HepG2 (cell line): Measurements from ENCODE around the gene SRP14. TPM values are rescaled to one million over a fixed set of nuclear protein-coding genes. Genes with fewer than 3 reads are reported as not detected.

Experiments used
- GZF1 ChIP-seq: sonication (generic); formaldehyde crosslinking; IDR thresholded peaks from 2 replicates; pipeline ENCODE4 v1.5.1; 2020; ENCODE audit warnings: mild to moderate bottlenecking, missing genetic modification reagents
- HNF4A ChIP-seq: sonication (generic); formaldehyde crosslinking; IDR thresholded peaks from 2 replicates; pipeline ENCODE4 v1.4.0; 2020; ENCODE audit warnings: missing genetic modification reagents
- IKZF1 ChIP-seq: fragments of 450-650 bp; IDR thresholded peaks from 2 replicates; pipeline ENCODE4 v1.7.1; 2016
- IKZF4 ChIP-seq: sonication (generic); formaldehyde crosslinking; IDR thresholded peaks from 2 replicates; pipeline ENCODE4 v1.5.1; 2020; ENCODE audit warnings: borderline replicate concordance, mild to moderate bottlenecking, low read depth, missing genetic modification reagents; ENCODE audit errors: not compliant biosample characterization
- JUND ChIP-seq: sonication (generic); formaldehyde crosslinking; IDR thresholded peaks from 2 replicates; pipeline ENCODE4 v1.8.0; 2022; ENCODE audit warnings: mild to moderate bottlenecking, missing genetic modification reagents
- MATR3 ChIP-seq: sonication (generic); formaldehyde crosslinking; IDR thresholded peaks from 2 replicates; pipeline ENCODE4 v1.4.0; 2020; ENCODE audit warnings: missing genetic modification reagents
- MBD4 ChIP-seq: IDR thresholded peaks from 2 replicates; pipeline ENCODE4 v1.6.1; 2012; ENCODE audit warnings: low read length, inconsistent platforms, borderline replicate concordance
- NCOA2 ChIP-seq: sonication (generic); formaldehyde crosslinking; IDR thresholded peaks from 2 replicates; pipeline ENCODE4 v1.8.0; 2022; ENCODE audit warnings: inconsistent platforms
- POLR2AphosphoS2 ChIP-seq: IDR thresholded peaks from 2 replicates; pipeline ENCODE4 v1.6.1; 2011; ENCODE audit warnings: low read depth, low read length, improper control_type of control experiment
- PRDM4 ChIP-seq: sonication (generic); formaldehyde crosslinking; IDR thresholded peaks from 2 replicates; pipeline ENCODE4 v1.9.0; 2021; ENCODE audit warnings: missing genetic modification reagents, borderline replicate concordance
- REXO4 ChIP-seq: sonication (generic); formaldehyde crosslinking; IDR thresholded peaks from 2 replicates; pipeline ENCODE4 v1.8.0; 2022; ENCODE audit warnings: missing genetic modification reagents, mild to moderate bottlenecking, borderline replicate concordance
- TEAD3 ChIP-seq: optimal IDR thresholded peaks from 2 replicates; pipeline ENCODE3; 2016; ENCODE audit warnings: borderline replicate concordance
- TOPORS ChIP-seq: sonication (generic); formaldehyde crosslinking; IDR thresholded peaks from 2 replicates; pipeline ENCODE4 v1.8.0; 2023; ENCODE audit warnings: mild to moderate bottlenecking, missing genetic modification reagents
- ZBTB20 ChIP-seq: sonication (generic); formaldehyde crosslinking; IDR thresholded peaks from 2 replicates; pipeline ENCODE4 v1.8.1; 2023; ENCODE audit warnings: missing genetic modification reagents, low read depth, mild to moderate bottlenecking, borderline replicate concordance
- ZNF138 ChIP-seq: sonication (generic); formaldehyde crosslinking; IDR thresholded peaks from 2 replicates; pipeline ENCODE4 v1.5.0; 2020; ENCODE audit warnings: mild to moderate bottlenecking, low read depth, missing genetic modification reagents
- ZNF362 ChIP-seq: sonication (generic); formaldehyde crosslinking; IDR thresholded peaks from 2 replicates; pipeline ENCODE4 v1.4.0; 2020; ENCODE audit warnings: missing genetic modification reagents, mild to moderate bottlenecking, borderline replicate concordance
- ZNF383 ChIP-seq: sonication (generic); formaldehyde crosslinking; IDR thresholded peaks from 2 replicates; pipeline ENCODE4 v1.4.0; 2020; ENCODE audit warnings: missing genetic modification reagents, mild to moderate bottlenecking, borderline replicate concordance
- ZNF430 ChIP-seq: sonication (generic); formaldehyde crosslinking; IDR thresholded peaks from 2 replicates; pipeline ENCODE4 v1.9.0; 2021; ENCODE audit warnings: mild to moderate bottlenecking, missing genetic modification reagents
- ZNF44 ChIP-seq: sonication (generic); formaldehyde crosslinking; IDR thresholded peaks from 2 replicates; pipeline ENCODE4 v1.5.1; 2020; ENCODE audit warnings: mild to moderate bottlenecking, missing genetic modification reagents
- ZNF484 ChIP-seq: sonication (generic); formaldehyde crosslinking; IDR thresholded peaks from 2 replicates; pipeline ENCODE4 v1.5.1; 2020; ENCODE audit warnings: mild to moderate bottlenecking, low read depth, missing genetic modification reagents, borderline replicate concordance
- ZNF556 ChIP-seq: sonication (generic); formaldehyde crosslinking; IDR thresholded peaks from 2 replicates; pipeline ENCODE4 v1.4.0; 2020; ENCODE audit warnings: mild to moderate bottlenecking, missing genetic modification reagents, borderline replicate concordance
- ZNF75D ChIP-seq: sonication (generic); formaldehyde crosslinking; IDR thresholded peaks from 2 replicates; pipeline ENCODE4 v1.8.1; 2023; ENCODE audit warnings: missing genetic modification reagents, mild to moderate bottlenecking, borderline replicate concordance
- ZZZ3 ChIP-seq: sonication (generic); formaldehyde crosslinking; IDR thresholded peaks from 2 replicates; pipeline ENCODE4 v1.4.0; 2020; ENCODE audit warnings: missing genetic modification reagents, mild to moderate bottlenecking, borderline replicate concordance
- polyA plus RNA-seq, 8 experiments: library from polyadenylated mRNA; depleted of rRNA in 3 of 8; stranded (reverse) in 7 of 8; unstranded in 1 of 8; fragments of >200 nt; fragmentation: Illumina TruSeq in 4 of 8; extraction: Trizol in 4 of 8; gene quantifications; 2 replicates each; pipeline versions ENCODE4 v1.2.1 to v1.2.3, GENCODE V29; 2011 to 2016; ENCODE audit warnings: low read depth in 4 of 8, missing spikeins in 1 of 8, mixed read lengths in 1 of 8; ENCODE audit not compliant: insufficient read depth in 1 of 8
- total RNA-seq, 5 experiments: library from RNA; depleted of rRNA; stranded (reverse); fragments of >200 nt; fragmentation: Illumina TruSeq; extraction: Trizol; gene quantifications; 2 replicates each; pipeline ENCODE4 v1.2.3, GENCODE V29; 2016; ENCODE audit warnings: low read depth in 1 of 5
- TF ChIP-seq, protein P1 (sequence below): sonication (generic); formaldehyde crosslinking; IDR thresholded peaks from 2 replicates; pipeline ENCODE4 v1.4.0; 2020; ENCODE audit warnings: mild to moderate bottlenecking, missing genetic modification reagents

The SRP14 gene
- total and polyA plus RNA-seq, 2 of the 13 experiments (the other 11 are each of a cell fraction or from before 2014, with no cell fraction given), result 208 to 356 TPM

GRCh38 chr15:40038638-40039543, at the start of gene SRP14 (continued):
- TF ChIP-seq ZNF362 (CRISPR knock-in tag), result no peak
- TF ChIP-seq IKZF4, result no peak
- 0 out of 2 replicates have a peak, but pooled peaks have one; percentile 58 for TF ChIP-seq GZF1 (CRISPR knock-in tag)
- no peak for TF ChIP-seq POLR2AphosphoS2
- no peak for TF ChIP-seq HNF4A (CRISPR knock-in tag)
- TF ChIP-seq, protein P1, sequence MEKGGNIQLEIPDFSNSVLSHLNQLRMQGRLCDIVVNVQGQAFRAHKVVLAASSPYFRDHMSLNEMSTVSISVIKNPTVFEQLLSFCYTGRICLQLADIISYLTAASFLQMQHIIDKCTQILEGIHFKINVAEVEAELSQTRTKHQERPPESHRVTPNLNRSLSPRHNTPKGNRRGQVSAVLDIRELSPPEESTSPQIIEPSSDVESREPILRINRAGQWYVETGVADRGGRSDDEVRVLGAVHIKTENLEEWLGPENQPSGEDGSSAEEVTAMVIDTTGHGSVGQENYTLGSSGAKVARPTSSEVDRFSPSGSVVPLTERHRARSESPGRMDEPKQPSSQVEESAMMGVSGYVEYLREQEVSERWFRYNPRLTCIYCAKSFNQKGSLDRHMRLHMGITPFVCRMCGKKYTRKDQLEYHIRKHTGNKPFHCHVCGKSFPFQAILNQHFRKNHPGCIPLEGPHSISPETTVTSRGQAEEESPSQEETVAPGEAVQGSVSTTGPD (CRISPR knock-in tag), result no peak
- TF ChIP-seq TOPORS (CRISPR knock-in tag), result peak; percentile 78; the same call in 1 of the 2 replicates
- no peak for TF ChIP-seq MBD4
- TF ChIP-seq PRDM4 (CRISPR knock-in tag), result no peak
- TF ChIP-seq NCOA2, result peak; percentile 52; the same call in 1 of the 2 replicates
- 0 out of 2 replicates have a peak, but pooled peaks have one; percentile 54 for TF ChIP-seq ZNF430 (CRISPR knock-in tag)
- TF ChIP-seq ZNF75D (CRISPR knock-in tag), result 0 out of 2 replicates have a peak, but pooled peaks have one; percentile 76
- no peak for TF ChIP-seq MATR3 (CRISPR knock-in tag)
- no peak for TF ChIP-seq ZNF484
- peak; percentile 82 for TF ChIP-seq ZNF556 (CRISPR knock-in tag)
- TF ChIP-seq ZBTB20 (CRISPR knock-in tag), result peak; percentile 82; the same call in 1 of the 2 replicates
- no peak for TF ChIP-seq IKZF1
- TF ChIP-seq ZNF44 (CRISPR knock-in tag), result no peak
- TF ChIP-seq ZNF138 (CRISPR knock-in tag), result peak; percentile 70; the same call in 1 of the 2 replicates
- TF ChIP-seq ZZZ3 (CRISPR knock-in tag), result peak; percentile 72; the same call in 1 of the 2 replicates
- peak; percentile 10 for TF ChIP-seq TEAD3 (CRISPR knock-in tag)
- peak; percentile 42; the same call in 1 of the 2 replicates for TF ChIP-seq JUND (CRISPR knock-in tag)
- peak; percentile 63; the same call in 1 of the 2 replicates for TF ChIP-seq ZNF383 (CRISPR knock-in tag)
- 0 out of 2 replicates have a peak, but pooled peaks have one; percentile 18 for TF ChIP-seq REXO4 (CRISPR knock-in tag)
